Activated T-helper 1 cell treated with Interleukin-2 at 50 U/mL for 16 hours (primary cell): ENCODE data around the gene TUBG2.

Experiments used
- DNase-seq: peaks from one replicate; pipeline ENCODE4 v3.0.0-alpha.2; 2020; ENCODE audit warnings: low read depth

Gene TUBG2

GRCh38 chr17:42677012-42677857 is 18.2 kb downstream of the TUBG2 start:
- peak; percentile 90 for DNase-seq

DNA sequence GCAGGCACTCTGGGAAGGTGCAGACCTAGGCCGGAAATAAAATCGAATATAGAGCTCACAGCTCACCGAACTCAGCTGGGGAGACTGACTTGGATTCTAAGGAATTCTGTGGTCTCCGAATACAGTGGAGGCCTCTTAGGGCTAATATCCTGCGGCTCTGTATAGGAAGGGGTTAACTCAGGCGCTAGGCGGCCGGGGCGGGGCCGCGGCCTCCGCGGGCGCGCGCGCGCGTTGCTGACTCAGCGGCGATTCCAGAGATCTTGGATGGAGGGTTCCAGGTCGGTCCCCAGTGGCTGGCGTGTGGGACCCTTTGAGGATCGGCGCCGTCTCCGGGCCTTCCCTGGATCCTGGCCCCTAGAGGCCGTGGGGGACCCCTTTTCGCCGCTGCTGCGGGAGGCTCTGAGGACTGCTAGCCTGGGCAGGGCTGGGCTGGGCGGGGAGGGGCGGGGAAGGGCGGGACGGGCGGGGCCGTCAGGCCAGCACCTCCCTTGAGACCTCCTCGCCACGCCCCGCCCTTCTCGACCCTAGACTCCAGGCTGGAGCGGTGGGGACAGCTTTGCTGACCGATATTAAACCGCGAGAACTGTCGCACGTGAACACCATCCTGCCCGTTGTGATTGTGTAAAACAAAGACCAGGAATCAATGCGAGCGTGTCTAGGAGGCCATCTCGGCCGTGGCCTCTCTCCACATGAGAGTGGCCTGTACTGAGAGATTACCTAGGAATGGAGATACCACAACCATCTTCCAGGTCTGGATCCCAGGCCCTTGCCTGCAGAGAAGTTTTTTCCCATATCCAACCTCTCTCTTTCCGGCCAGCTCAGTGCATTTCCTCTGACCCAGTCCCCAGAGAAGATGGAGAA is 19.1 kb downstream of the TUBG2 start:
- peak; percentile 62 for DNase-seq

DNA sequence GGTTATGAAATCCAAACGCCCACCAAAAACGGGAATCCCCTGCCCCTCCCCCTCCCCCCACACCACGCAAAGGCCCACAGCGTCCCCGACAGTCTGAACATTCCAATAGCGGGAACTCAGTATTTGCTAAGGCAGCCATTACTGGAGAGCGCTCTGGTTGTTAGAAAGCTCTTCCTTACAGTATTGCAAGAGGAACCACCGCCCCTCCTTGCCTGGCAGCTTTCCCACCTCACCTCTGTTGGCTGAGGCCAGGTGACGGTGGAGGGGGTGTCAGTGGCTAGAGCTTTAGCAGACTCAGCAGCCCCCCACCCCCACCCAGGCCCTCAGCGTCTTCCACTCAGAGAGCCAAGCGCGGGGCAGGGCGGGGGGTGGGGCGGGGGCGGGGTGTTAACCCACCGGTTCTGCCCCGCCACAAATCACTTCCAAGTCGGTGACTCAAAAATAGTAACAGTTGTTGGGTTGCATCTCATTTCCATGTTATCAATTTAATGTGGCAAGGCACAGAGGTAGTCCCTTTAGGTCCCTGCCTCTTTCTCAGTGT is 19.9 kb downstream of the TUBG2 start:
- DNase-seq, result no peak

DNA sequence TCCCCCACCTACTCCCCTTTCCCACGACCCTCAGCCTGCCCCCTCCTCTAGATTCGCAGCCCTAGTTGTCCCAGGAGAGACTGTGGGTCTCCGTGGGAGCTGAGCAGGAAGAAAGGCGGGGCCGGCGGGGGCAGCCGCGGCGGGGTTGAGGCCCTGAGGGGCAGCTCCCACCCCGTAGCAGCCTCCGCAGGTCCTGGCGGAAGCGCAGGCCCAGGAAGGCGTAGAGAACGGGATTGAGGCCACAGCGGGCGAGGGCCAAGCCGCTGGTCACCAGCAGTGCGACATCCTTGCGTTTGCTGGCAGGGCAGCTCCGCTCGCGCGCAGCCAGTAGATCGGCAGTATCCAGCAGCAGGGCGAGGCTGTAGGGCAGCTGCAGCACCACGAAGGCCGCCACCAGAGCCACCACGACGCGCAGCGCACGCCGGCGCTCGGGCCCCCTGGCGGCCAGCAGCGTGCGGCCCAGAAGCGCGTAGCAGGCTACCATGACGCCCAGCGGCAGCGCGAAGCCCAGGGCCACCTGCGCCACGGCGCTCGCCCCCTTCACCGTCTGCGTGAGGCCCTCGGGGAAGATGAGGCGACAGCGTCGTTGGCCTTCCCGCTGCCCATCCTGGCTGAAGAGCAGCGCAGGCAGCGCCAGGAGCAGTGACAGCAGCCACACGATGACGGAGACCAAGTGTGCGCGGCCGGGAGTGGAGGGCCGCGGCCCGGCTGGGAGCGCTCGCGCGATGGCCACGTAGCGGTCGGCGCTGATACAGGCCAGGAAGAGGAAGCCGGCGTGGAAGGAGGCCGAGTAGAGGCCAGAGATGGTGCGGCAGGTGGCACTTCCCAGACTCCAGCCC is 20.6 kb downstream of the TUBG2 start:
- peak; percentile 68 for DNase-seq

DNA sequence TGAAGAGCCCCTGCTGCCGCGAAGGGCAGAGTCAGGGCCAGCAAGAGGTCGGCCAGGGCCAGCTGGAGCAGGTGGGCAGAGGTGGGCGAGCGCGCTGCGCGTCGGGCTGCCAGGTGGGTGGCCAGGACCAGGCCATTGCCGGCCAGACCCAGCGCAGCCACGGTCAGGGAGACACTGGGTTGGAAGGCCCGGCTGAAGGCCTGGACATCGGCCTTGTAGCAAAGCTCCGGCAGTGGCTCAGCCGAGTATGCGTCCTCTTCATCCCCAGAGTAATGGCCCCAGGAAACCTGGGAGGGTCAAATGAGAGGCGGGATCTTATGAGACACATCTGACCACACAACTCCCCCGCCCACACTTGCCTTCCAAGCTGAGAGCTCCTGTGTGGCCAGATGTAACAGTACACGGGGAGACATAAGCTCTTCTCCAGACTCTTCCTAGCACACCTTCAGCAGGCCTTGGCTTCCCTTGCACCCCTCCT is 21.3 kb downstream of the TUBG2 start:
- DNase-seq, result no peak

DNA sequence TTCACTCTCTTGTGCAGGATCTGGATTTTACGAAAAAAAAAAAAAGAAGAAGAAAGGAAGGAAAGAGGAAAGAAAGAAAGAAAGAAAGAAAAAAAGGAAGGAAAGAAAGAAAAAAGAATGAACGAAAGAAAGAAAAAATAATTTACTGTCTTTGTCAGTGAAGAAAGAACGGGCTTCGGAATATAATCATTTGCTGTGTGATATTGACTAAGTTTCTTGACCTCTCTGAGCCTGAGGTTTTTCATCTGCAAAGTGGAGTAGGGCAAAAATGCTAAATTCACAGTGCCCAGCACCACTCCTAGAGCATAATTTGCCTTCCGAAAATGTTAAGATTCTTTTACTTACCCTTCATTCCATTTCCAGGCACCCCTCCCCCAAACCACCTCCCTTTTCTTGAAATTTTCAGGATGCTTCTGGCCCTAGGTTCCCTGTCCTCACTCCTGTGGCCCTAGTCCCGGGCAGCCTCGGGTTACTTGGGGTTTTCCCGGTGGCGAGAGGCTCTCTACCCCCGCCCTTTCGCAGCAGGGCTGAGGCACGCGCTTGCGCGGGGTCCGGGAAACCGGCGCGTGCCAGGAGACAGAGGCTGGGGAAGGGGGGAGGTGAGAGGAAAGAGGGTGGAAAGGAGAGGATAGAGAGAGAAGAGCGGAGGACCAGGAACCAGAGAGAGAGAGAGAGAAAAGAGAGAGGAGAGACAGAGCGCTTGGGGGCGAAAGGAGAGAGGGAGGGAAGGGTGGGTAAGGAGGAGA is 23.1 kb downstream of the TUBG2 start, which contains the start of gene CNTNAP1:
Gene CNTNAP1, plus strand, starts transcription at position 556 of the 746 bp plus-strand sequence. CDS start 299 bp downstream, outside the sequence.
- DNase-seq, result no peak

DNA sequence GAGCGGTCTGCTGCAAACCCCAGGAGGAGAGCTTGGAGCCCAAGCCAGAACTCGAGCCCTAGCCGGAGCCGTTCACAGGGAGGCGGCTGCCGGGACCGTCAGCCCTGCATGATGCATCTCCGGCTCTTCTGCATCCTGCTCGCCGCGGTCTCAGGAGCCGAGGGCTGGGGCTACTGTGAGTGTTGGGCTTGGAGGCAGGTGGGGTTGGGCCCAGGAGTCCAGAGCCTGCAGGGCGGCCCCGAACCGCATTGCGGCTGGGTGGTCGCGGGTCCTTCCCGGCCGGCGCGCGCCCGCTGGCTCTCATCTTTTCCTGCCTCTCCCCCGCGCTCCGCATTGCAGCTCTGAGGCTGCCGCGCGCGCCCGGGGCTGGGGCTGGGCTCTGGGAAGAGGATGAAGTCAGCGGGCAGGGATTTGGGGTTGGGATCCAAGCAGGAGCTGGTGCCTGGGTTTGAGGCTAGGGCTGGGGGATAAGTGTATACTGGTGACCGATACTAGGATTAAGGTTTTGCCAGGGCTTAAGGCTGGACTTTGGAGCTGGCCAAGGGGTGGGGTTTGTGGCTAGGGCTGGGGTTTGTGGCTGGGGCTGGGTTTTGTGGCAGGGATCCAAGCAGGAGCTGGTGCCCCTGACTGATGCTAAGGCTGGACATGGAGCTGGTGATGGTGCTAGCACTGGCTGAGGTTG is 23.8 kb downstream of the TUBG2 start:
- no peak for DNase-seq

GRCh38 chr17:42683407-42684034 is 24.4 kb downstream of the TUBG2 start:
- no peak for DNase-seq

DNA sequence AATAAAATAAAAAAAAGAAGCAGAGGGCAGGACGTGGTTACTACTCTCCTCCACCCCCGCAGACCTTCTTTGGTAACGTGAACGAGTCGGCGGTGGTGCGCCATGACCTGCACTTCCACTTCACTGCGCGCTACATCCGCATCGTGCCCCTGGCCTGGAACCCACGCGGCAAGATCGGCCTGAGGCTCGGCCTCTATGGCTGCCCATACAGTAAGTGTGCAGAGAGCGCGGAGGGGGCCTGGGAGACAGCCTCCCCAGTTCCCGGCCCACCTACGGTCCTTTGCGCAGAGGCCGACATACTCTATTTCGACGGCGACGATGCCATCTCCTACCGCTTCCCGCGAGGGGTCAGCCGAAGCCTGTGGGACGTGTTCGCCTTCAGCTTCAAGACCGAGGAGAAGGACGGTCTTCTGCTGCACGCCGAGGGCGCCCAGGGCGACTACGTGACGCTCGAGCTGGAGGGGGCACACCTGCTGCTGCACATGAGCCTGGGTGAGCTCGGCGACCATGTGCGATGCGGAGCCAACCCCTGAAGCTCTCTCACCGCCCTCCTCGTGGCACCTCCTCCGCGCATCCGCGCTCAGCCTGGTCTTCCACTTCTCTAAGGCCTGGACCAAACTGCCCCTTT is 26.0 kb downstream of the TUBG2 start:
- no peak for DNase-seq

GRCh38 chr17:42685831-42686230 is 26.7 kb downstream of the TUBG2 start:
- DNase-seq, result no peak

DNA sequence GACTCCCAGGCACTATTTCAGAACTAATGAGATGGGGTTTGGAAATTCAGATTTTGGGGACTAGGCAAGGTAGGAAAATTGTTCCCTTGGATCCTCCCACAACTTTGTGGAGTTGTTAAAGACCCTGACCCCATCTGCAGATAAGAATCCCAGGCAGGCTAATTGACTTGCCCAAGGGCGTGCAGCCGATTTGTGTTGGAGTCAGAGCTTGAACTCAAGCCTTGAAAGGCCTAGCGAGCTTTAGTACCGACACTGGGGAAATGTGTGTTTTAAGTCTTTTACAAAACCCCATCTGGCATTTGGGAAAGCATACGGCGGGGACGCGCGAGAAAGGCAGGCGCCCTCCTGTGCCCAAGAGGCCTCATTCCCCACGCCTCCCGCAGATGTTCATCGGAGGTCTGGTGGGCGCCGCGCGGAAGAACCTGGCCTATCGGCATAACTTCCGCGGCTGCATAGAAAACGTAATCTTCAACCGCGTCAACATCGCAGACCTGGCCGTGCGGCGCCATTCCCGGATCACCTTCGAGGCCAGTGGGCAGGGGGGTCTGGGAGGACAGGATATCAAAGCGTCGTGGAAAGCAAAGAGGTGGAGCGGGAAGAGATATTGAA is 27.5 kb downstream of the TUBG2 start:
- DNase-seq, result no peak

GRCh38 chr17:42687707-42688320 is 28.7 kb downstream of the TUBG2 start:
- DNase-seq, result no peak

DNA sequence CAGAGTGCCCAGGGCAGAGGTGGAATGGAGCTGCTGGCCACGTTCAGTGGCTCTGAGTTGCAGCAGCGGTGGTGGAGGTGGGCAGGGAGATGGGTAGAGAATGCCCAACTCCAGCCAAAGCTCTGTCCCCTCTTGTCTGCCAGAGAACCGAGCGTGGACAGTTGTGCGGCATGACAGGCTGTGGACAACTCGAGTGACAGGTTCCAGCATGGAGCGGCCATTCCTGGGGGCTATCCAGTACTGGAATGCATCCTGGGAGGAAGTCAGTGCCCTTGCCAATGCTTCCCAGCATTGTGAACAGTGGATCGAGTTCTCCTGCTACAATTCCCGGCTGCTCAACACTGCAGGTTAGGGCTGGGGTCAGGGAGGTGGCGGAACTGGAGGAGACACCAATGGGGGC is 31.5 kb downstream of the TUBG2 start:
- no peak for DNase-seq

GRCh38 chr17:42691021-42691545 is 32.0 kb downstream of the TUBG2 start:
- DNase-seq, result no peak

DNA sequence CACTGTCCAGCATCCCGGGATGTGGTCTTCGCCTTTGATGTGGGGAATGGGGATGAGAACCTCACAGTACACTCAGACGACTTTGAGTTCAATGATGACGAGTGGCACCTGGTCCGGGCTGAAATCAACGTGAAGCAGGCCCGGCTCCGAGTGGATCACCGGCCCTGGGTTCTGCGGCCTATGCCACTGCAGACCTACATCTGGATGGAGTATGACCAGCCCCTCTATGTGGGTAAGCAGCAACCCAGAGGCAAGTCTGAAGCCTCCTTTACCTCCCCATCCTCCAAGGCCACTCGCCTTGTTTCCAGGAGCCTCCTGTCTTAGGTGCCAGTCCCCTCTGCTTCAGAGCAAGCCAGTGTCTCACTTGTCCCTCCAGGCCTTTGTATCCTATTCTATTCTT is 33.4 kb downstream of the TUBG2 start:
- no peak for DNase-seq

DNA sequence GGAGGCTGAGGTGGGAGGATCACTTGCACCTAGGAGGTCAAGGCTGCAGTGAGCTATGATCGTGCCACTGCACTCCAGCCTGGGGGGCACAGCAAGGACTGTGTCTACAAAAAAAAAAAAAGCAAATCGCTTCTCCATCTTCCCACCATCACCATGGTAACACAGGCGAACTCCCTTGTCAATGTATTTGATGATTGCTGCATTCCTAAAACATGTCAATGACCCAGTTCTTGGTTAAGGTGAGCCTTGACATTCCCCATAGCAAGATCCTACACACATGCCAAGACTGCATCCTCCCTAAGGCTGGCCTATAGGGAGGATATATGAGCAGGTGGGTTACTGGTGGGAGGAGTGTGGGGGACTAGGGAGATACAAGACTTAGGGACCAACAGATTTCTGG is 35.4 kb downstream of the TUBG2 start:
- no peak for DNase-seq

- DNase-seq, result no peak
These were observed 36.4 kb downstream of the TUBG2 start for GRCh38 chr17:42695500-42695899.

DNA sequence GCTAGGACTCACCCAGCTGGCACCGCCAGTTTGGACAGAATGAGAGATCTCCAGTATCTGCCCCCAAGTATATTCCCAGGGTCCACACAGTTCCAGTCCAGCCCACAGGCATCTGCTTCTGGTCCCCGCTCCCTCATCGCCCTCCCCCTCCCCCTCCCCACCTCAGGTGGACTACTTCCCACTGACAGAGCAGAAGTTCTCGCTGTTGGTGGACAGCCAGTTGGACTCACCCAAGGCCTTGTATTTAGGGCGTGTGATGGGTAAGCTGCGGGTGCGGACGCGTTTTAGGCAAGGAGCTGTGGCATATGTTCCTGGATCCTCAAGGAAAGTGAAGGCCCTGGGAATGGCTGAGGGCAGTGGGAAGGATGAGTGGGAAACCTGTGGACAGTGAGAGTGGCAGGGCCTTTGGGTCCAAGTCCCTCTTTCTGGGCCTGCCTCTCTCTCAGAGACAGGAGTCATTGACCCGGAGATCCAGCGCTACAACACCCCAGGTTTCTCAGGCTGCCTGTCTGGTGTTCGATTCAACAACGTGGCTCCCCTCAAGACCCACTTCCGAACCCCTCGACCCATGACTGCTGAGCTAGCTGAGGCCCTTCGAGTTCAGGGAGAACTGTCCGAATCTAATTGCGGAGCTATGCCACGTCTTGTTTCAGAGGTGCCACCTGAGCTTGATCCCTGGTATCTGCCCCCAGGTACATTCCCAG is 38.2 kb downstream of the TUBG2 start:
- no peak for DNase-seq
